PFSK-1 (cell line): Measurements from ENCODE around the gene ULBP2.

Experiments
- POLR2AphosphoS5 ChIP-seq: IDR thresholded peaks from 2 replicates; pipeline ENCODE4 v1.6.1; 2012; ENCODE audit warnings: low read depth, mild to moderate bottlenecking, control low read depth, low read length, moderate library complexity
- SIN3A ChIP-seq: IDR thresholded peaks from 2 replicates; pipeline ENCODE4 v1.6.1; 2012; ENCODE audit warnings: mild to moderate bottlenecking, low read length, moderate library complexity, borderline replicate concordance; ENCODE audit not compliant: insufficient read depth
- TAF1 ChIP-seq: IDR thresholded peaks from 2 replicates; pipeline ENCODE4 v1.6.1; 2012; ENCODE audit warnings: low read length, control low read depth, borderline replicate concordance; ENCODE audit not compliant: insufficient read depth
- TF ChIP-seq, protein P1 (sequence below), 2 experiments: IDR thresholded peaks; 2 replicates each; pipeline versions ENCODE4 v1.6.1 to v1.8.0; 2011 to 2012; ENCODE audit warnings: low read depth in 2 of 2, low read length in 2 of 2, control low read depth in 1 of 2, inconsistent platforms in 1 of 2, mild to moderate bottlenecking in 1 of 2, moderate library complexity in 1 of 2; ENCODE audit not compliant: insufficient read depth in 1 of 2

DNA sequence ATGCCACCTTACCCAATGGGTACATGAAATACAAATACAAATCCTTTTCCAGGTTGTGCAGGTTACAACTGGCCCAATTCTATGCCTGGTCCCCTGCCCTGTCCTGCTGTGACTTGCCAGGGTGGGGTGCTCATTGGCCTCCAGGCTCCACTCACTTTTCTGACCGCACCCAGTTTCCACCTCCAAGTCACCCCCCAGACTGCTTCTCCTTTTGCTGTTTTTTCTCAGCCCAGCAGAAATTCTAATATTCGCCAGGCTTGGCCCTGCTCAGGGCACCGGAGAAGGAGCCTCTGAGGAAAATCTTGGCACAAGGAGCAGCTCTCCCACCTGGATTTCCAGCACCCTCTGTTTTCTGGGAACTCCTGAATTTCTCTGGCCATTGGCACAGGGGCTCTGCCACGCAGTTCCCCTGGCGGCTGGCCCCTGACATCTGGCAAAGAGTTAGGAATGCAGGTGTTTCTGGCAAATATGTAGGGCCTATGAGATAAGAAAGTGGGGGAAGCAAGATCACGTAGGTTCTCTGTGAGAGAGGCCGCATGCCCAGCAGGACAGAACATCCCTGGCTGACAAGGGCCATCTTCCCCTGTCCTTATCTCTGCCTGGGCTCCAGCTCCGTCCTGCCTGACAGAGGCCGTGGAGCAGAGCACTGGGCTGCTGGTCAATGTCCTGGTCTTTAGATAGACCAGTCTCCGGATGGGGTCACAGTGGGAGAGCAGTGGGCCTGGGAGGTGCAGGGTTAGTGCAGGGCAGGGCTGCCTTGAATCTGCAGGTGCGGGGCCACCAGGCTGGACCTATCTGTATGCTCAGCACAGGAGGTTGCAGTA, 41.0 kb upstream of the ULBP2 start:
- TF ChIP-seq TAF1 (no peak), SIN3A (no peak), POLR2AphosphoS5 (no peak)
- TF ChIP-seq, protein P1, sequence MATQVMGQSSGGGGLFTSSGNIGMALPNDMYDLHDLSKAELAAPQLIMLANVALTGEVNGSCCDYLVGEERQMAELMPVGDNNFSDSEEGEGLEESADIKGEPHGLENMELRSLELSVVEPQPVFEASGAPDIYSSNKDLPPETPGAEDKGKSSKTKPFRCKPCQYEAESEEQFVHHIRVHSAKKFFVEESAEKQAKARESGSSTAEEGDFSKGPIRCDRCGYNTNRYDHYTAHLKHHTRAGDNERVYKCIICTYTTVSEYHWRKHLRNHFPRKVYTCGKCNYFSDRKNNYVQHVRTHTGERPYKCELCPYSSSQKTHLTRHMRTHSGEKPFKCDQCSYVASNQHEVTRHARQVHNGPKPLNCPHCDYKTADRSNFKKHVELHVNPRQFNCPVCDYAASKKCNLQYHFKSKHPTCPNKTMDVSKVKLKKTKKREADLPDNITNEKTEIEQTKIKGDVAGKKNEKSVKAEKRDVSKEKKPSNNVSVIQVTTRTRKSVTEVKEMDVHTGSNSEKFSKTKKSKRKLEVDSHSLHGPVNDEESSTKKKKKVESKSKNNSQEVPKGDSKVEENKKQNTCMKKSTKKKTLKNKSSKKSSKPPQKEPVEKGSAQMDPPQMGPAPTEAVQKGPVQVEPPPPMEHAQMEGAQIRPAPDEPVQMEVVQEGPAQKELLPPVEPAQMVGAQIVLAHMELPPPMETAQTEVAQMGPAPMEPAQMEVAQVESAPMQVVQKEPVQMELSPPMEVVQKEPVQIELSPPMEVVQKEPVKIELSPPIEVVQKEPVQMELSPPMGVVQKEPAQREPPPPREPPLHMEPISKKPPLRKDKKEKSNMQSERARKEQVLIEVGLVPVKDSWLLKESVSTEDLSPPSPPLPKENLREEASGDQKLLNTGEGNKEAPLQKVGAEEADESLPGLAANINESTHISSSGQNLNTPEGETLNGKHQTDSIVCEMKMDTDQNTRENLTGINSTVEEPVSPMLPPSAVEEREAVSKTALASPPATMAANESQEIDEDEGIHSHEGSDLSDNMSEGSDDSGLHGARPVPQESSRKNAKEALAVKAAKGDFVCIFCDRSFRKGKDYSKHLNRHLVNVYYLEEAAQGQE (IDR thresholded peaks at IDR 0.05; ENCODE audit: insufficient read depth in 1 of 2, low read depth in 2 of 2, low read length in 2 of 2) = no peak
